Central memory CD4-positive, alpha-beta T cell (primary cell): ENCODE results near the gene TP63.

Experiments used
- DNase-seq: peaks from one replicate; pipeline ENCODE4 v3.0.0; 2022

Gene TP63

GRCh38 chr3:189941125-189941524 is 309.9 kb downstream of the TP63 start:
- DNase-seq = no peak

- no peak for DNase-seq
These were observed 310.5 kb downstream of the TP63 start for GRCh38 chr3:189941679-189942078.

GRCh38 chr3:189942948-189943347 is 311.8 kb downstream of the TP63 start:
- DNase-seq = no peak

GRCh38 chr3:189944285-189945145 is 313.3 kb downstream of the TP63 start:
- DNase-seq = no peak

GRCh38 chr3:189945935-189946709 is 314.9 kb downstream of the TP63 start:
- no peak for DNase-seq
